ENCODE measurements around the gene RNF40.

Gene RNF40

GRCh38 chr16:30821891-30822290 is 59.8 kb downstream of the RNF40 start:
- DNase-seq (ENCODE audit: low read depth, low spot score) = no peak
- TF ChIP-seq CTCF (IDR thresholded peaks at IDR 0.05; ENCODE audit: insufficient read depth, low read length, missing control alignments) = no peak
- H3K4me3 ChIP-seq (ENCODE audit: low read depth, low read length) = no peak overlapping the region
- POLR2A ChIA-PET = no interaction called here
- CTCF ChIA-PET = interaction anchor here (1.0 to 4.5 kb wide), 3 partner anchors 8 to 23 kb away, joined by 3 to 20 read pairs (median 3); no protein-coding TSS in a partner anchor
